DMS114 treated with DMSO at 0.1 percent for 48 hours (cell line): ENCODE measurements around the gene SGCD.
"Not testable (repeated sequence)": the region's sequence is repeated elsewhere in the genome, so short reads cannot be mapped to it uniquely, and the experiment has no call there.

Experiments used
- DNase-seq: peaks from one replicate; lab custom pipeline; 2025; ENCODE audit not compliant: unreplicated experiment; lab: John Stamatoyannopoulos, UW

SGCD gene

DNA sequence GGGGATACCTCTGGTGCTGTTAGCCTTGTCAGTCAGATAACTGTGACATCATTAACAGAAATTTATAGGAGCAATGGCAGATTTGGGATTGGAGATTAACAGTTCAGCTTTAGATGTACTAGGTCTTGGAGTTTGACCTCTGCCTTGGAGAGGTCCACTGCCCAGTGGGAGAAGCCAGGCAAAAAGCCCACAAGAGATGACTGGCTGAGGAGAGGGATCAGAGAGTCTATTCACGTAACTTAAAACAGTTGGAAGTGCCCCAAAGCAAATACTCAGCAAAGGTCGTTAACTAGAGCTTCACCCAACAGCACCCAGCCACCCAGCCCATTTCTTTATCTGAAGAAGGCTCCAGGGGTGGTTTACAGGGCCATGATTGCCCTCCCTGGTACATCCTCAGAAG is 290.5 kb downstream of the SGCD start:
- no peak for DNase-seq

DNA sequence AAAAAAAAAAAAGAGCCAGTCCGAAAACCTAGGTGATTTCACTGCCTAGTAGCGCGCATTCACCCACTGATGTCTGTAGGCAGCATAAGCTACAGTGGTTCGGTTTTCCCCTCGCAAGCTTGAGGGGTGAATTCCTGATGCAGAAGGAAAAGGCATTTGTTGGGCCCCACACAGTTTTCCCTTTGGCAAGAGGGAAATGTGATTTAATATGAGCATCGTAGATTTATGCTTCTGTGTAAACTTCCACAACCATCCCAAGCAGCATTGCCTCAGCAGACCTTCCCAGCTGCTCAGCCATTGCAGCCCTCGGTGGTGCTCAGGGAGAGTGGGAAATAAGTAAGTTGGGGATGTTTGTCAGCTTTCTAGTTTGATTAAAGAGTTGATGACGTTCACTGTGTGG is 291.6 kb downstream of the SGCD start:
- no peak for DNase-seq

DNA sequence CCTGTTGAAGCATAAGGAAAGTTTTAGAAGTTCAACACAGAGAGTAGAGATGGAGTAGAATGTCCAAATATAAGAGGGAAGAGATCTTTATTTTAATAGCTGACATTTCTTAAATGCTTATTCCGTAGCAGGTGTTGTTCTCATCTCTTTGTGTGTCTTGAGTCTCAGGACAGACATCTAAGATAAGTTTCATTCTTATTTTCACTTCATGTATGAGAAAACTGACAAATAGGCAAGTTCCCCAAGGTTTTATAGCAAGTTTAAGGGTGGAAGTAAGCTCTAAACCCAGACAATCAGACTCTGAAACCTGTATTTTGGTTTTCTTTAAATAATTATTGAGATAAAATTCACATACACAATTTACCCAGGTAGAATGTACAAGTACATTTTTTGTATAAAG is 294.8 kb downstream of the SGCD start:
- DNase-seq, result no peak

DNA sequence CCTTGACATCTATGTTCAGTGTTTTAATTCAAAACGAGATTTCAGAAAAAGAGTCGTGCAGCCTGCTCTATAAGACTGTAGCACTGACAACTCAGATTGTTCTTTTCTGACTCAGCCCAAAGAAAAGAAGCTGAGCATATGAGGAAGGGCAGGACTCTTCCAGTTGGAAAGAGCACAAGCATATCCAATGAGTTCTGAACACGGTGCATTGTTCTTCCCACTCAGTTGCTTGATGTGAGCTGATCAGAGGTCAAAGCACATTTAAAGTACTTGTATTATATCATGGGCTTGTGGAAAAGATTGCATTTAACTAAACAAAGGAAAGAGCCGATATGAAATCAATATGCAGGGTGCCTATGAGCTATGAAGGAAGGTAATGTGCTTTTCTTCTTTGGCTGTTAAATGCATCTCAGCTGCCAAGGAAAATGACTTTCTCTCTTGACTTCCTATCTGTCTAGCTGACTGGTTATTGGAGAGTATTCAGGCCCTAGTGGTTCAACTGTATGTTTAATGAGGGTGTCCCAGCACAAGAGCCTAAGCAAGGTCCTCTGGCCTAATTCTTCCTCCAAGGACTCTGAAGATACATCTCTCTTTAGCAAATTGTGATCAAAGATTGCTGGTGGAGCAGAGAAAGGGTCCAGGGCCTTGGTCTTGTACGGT is 296.5 kb downstream of the SGCD start:
- DNase-seq, result no peak

DNA sequence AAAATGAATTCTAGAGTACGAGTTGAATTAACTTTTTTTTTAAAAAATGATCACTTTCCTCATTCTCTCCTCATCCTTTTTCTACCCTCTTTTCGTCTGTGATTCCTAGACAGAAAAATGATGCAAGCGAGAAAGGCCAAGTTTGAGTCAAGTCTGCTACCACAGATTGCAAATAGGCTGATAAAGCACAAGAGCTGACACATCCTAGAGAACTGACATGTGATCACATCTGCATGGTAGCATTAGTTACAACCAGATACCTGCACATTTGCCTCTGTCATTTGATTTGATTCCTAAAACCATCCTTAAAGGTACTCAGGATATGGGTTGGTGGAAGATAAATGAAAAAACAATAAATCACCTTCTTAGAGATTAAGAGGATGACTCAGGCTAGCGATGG is 297.7 kb downstream of the SGCD start:
- DNase-seq, result no peak

DNA sequence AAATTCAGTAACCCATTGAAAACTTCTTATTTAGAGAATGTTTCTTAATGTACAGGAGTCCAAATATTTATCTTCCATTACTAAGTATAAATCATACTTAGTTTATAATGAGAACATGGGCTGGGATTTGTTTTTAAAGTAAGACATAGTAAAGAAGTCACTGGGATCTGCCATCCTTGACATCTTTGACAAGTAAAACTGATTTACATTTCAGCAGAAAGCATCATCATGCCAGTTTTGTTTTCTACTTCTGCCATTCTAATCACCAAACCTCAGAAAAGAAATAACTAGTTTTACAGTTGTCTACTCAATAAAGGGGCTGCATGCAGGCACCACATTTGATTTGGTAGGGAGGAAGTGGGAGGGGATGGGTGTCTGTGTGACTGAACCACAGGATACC is 301.5 kb downstream of the SGCD start:
- no peak for DNase-seq

DNA sequence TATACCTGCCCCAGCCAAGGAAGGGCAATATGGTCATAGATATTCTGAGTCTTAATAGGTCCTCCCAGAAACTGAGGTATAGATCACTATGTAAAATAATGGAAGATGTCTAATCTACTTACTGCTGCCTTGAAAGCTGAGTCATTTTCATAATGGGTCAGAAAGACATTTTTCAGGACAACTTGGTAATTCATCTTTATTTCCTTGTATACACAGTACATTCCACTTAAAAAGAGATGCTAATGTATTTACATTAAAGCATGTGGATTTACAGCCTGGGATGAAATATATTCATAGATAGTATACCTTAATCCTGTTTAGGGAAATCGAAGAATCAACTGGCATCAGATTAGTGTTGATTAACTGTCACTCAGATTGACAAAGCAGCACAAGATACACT is 304.0 kb downstream of the SGCD start:
- no peak for DNase-seq

DNA sequence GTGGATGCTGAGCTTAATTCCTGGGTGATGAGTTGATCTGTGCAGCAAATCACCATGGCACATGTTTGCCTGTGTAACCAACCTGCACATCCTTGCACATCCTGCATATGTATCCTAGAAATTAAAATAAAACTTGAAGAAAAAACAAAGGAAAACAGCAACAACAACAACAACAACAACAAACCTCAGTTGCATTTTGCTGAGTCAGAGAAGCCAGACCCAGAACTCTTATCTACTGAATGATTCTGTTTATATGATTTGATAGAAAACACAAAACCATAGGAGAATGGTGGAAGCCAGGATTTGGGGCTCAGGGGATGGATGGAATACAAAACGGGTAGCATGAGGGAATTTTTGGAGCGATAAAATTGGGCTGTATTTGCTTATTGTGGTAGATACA is 307.3 kb downstream of the SGCD start:
- no peak for DNase-seq

DNA sequence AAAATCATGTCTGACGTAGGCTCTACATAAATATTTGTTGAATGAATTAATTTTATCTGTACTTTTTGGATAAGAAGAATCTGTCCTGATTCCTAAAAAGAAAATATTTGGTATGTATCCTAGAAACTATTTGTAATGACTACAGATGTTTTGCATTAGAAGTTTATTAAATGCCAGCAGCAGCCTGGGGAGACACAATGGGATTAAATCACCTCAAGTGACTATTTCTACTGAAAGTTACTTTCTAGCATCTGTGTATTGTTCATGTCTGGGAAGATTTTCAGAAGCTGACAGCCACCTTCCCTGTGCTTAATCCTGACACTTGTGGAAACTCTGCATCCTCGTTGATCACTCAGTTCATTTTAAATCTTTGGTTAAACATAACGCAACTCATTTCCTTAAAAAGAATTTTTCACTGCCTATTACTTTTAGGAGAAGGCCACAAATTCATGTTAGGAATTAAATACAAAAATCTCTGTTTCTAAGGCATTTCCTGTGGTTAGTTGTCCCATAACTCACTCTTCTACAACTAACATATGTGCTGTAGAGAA is 313.8 kb downstream of the SGCD start:
- no peak for DNase-seq

DNA sequence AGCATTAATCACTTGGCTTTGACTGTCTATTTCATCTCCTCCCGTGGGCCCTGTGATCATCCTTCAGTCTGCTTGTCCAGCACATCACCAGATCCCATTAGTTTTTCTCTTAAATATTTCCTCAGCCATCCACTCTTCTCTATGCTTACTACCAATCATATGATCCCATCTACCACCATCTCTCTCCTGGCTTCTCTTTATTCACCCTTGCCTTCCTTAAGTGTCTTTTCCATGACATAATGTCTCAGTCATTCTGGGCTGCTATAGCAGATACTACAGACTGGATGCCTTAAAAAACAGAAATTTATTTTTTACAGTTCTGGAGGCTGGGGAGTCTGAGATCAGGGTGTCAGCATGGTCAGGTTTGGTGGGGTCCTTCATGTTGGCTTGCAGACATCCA is 314.7 kb downstream of the SGCD start:
- DNase-seq, result no peak

DNA sequence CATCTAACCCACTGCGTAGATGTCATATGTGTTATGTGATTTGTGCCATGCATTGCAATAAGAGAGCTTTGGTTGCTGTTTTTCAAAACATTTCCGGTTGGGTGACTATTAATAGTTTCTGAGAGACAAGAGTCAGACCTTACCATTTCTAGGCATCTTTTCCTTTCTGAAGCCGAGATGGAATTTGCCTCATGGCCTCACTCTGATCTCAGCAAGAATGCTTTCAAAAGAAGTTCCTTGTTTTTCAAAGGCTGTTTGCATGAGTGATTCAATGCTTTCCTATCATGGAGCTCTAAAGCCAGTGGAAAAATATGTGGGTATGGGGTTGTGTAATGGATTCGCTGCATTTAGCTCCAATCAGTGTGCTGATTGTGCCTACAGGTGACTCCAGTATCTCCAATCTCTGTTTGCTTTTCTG is 320.1 kb downstream of the SGCD start:
- DNase-seq, result no peak

DNA sequence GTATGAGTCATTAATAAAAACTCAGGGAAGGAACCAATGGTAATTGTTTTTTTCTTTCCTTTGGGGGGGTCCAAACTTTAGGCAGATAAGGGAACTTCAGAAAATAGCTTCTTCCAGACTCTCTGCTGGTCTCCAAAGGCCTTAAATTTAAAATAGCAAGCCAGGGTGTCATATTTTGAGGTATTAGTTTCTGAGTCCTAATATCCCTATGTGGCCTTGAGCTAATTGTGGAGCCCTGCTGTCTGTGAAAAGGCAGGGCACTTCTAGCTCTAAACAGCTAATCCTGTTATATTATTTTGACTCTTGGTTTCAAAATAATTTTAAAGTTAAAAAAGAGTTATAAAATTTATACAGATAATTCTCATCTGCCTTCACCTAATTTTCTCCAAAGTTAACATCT is 327.5 kb downstream of the SGCD start:
- DNase-seq, result no peak

DNA sequence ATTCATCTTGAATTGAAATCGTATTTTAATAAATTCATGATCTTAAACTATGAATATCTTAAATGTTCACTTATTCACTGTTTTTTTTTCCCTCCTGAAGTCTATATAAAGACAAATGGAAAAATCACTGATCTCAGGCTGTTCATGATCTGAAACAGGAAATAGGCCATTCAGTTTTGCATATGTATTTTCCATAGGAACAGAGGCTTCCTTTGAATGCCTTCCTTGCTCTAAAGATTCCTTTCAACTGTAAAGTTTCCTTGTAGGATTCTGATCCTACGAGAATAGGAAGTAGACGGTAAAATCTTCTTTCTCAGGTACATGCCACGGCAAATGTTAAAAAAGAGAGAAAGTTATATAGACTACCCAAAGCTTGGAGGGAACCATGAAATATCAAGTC is 328.8 kb downstream of the SGCD start:
- DNase-seq, result no peak

DNA sequence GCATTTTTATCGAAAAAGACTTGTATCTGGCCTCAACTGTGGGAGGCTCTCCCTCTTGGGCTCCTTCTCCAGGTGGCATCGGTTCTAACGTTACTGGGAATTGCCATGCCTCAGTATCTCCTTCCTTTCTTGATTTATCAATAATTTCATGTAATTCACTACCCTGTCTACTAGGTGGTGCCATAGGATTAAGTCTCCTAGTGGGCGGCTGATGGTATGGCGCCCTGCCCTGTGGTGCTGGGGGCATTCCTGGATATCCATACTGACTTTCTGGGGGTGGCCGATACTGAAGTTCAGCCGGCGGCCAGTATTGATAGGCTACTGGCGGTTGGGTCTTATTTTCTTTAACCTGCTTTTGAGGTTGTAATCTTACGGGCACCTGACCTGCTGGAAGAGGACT is 337.9 kb downstream of the SGCD start:
- not testable (repeated sequence) for DNase-seq

DNA sequence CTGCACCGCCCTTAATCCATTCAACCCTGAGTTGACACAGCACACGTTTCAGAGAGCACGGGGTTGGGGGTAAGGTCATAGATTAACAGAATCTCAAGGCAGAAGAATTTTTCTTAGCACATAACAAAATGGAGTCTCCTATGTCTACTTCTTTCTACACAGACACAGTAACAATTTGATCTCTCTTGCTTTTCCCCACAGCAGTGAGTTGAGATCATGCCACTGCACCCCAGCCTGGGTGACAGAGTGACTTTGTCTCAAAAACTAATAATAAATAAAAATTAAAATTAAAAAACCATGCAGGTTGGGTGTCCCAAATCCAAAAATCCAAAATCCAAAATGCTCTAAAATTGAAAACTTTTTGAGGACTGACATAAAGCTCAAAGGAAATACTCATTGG is 339.7 kb downstream of the SGCD start:
- DNase-seq, result not testable (repeated sequence)

DNA sequence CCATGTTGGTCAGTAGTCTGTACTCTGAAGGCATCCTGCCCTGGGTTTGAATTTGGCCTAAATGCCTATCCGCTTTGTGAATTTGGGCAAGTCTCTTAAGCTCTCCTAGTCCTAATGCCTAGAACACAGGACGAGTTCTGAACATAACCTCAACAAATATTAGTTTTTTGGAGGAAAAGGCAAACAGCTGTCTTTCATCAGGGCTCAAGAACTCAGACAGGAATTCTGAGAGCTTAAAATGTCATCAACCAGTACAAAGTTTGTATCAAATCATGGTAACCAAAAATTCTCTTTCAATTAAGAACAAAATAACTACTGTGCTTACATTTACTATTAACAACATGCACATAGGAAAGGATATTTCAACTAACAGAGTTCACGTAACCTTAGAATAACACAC is 340.7 kb downstream of the SGCD start:
- DNase-seq, result no peak

DNA sequence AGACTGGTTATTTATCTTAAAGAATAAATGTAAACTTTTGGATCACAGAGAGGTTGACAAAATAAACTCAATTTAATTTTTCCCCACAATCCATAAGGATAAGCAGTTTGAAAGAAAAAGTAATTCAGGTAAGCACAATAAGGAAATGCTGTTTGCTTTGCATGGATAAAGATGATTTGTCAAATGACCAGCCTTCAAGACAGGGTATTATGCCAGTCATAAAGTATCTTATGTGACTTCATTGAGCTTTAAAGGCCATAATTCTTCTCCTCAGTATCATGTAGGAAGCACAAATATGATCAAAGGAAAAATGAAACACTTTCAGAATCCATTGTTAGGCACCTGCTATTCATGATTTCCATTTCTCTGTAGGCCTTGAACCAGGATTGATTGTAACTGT is 342.5 kb downstream of the SGCD start:
- DNase-seq, result no peak

DNA sequence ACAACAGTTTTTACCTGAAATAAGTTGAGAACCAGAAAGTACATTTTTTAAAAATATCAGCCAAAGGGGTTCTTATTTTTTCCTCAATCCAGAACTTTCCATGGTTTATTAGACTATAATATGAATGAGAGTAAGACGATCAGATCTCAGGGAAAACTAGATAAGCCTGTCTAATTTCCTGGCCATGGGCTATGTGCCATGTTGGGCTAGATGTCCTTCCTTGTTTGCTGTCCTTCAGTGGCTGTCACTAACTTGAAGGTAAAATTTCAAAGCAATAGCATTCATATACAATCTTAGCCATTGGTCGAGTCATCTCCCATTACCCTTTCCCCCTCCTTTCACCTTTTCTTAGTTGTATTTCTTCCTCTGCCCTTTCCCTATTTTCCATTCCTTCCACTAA is 343.7 kb downstream of the SGCD start:
- DNase-seq, result no peak

DNA sequence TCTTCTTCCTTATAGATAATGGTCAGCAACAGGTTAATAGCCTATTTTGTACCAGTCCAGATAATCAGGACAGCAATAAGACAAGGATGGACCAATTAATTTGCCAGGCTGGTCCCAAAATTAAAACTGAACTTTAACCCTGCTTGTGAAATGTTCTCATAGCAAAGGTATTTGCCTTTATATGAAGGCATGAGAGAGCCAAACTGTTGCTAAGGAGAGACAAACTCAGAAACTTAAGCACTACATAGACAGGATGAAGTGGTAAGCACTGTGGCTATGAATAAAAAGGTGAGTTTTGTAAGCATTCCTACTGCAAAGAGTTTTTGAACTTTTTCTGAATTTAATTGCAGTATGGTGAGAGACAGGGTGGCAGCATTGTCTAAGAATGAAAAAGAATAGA is 348.4 kb downstream of the SGCD start:
- DNase-seq, result no peak

DNA sequence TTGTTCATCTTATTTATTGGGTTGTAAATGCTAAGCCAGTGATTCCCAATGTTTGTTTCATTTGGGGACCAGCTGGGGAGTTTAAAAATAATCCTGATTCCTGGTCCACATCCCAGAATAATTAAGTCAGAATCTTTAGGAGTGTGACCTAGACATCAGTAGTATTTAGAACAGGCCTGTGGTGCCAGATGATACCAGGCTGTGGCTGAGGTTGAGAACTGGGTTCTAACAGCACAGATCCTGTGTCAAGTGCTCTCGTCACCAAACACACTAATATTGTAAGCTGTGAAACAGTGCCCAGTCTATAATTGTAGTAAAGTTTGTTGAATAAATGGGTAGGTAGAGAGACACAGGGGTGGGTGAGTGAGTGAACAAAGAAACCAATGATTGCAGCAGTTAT is 351.0 kb downstream of the SGCD start:
- no peak for DNase-seq

DNA sequence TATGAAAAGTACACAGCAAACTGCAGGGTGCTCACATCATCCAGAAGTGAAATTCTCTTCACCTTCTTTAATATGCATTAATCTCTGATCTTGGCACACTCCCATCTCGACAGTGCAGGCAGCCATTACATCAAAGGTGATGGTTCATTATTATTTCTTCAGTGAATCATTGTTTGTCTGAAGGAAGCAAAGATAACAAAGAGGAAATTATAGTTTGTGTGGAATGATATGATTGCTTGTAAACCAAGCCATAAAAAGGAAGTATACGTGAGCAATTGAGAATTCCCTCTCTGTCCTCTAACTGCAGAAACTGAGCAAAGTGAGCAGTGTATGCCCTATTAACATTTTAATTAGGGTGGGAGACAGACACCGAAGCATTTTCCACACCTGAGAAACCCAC is 351.5 kb downstream of the SGCD start:
- no peak for DNase-seq

DNA sequence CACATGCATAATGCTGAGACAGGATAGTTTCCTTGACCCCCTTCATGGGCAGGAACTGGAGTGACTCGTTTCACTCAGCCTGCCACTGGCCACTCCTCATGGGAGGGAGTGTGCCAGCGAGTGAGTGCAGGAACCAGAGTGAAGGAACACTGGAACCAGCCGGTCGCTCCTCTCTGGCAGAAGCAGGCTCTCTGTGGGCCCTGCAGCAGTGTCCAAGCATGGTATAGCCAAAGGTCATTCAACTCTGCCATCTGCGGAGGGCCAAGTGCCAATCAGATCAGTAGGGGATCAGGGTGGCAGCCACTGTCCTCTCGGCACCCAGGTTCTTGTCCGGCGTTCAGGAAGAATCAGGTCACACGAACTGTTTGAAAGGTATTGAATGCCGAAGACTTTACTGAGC is 353.9 kb downstream of the SGCD start:
- DNase-seq, result no peak

DNA sequence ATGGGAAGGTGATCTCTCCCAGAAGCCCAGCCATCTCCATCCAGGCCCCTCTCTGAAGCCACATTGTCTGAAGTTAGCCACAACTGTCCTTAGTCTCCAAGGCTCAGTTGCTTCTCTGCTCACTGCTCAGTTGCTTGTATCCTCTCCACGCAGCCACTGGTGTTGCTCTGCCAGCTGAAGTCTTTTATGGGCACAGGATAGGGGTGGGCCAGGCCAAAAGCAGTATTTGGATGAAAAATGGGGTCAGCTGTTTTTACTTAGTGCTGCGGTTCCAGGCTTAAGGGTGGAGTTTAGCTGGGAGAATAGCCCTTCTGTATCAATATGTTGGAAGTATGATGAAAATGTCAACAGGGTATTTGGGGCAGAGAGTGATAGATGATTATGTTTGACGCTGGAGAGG is 354.3 kb downstream of the SGCD start:
- DNase-seq, result no peak
